Liver (tissue), 5 donors: Measurements from ENCODE around the gene LKAAEAR1. TPM values are rescaled to one million over a fixed set of nuclear protein-coding genes. Genes with fewer than 3 reads are reported as not detected.

Source experiments
- polyA plus RNA-seq, 2 donors: library from polyadenylated mRNA; stranded (reverse) in 1 of 2; unstranded in 1 of 2; fragments of 200-250 nt in 1 of 2; fragments of >200 nt in 1 of 2; fragmentation: Nextera tagmentation in 1 of 2; extraction: Ambion mirVana in 1 of 2; gene quantifications; one replicate each; pipeline versions ENCODE4 v1.2.1 to v1.2.3, GENCODE V29; 2013 to 2015
- small RNA-seq: library from RNA; depleted of rRNA; stranded (forward); fragments of <200 nt; gene quantifications from one replicate; pipeline ENCODE3, GENCODE V24; 2014
- total RNA-seq, 2 donors: library from RNA; depleted of rRNA; stranded (reverse); fragments of >200 nt; gene quantifications; one replicate each; pipeline ENCODE4 v1.2.3, GENCODE V29; 2014
- donor health status: healthy.
- donor health status: healthy.
- donor health status: healthy.

LKAAEAR1 gene
- total and polyA plus RNA-seq, 4 donors = 0.08 TPM; not detected in 3

Small RNAs within 50 kb of the gene (small RNA-seq; reads per million reads assigned to genes)
- gene AL355803.1 = not detected
- gene MIR6813 = not detected

Other genes starting within 250 kb of the LKAAEAR1 start
- not detected for gene ABHD16B, start 222.9 kb downstream of the LKAAEAR1 start, total RNA-seq
- gene ABHD16B, start 222.9 kb downstream of the LKAAEAR1 start, polyA plus RNA-seq = under 1 TPM in 1 of 2 donors, not detected in 1; 0.10 TPM
- gene TPD52L2, start 219.1 kb downstream of the LKAAEAR1 start, total RNA-seq = 10 to 100 TPM; 25.3 to 31.2 TPM
- gene TPD52L2, start 219.1 kb downstream of the LKAAEAR1 start, polyA plus RNA-seq = 10 to 100 TPM; 12.3 to 33.0 TPM
- gene DNAJC5, start 189.3 kb downstream of the LKAAEAR1 start, total RNA-seq = 10 to 100 TPM; 22.4 to 28.6 TPM
- 10 to 100 TPM in 1 of 2 donors, 1 to 10 TPM in 1; 8.2 to 15.0 TPM for gene DNAJC5, start 189.3 kb downstream of the LKAAEAR1 start, polyA plus RNA-seq
- 10 to 100 TPM; 16.4 to 20.4 TPM for gene UCKL1, start 128.0 kb downstream of the LKAAEAR1 start, total RNA-seq
- 10 to 100 TPM; 16.4 to 20.1 TPM for gene UCKL1, start 128.0 kb downstream of the LKAAEAR1 start, polyA plus RNA-seq
- gene ZNF512B, start 114.5 kb downstream of the LKAAEAR1 start, total RNA-seq = 10 to 100 TPM in 1 of 2 donors, 1 to 10 TPM in 1; 9.2 to 11.8 TPM
- gene ZNF512B, start 114.5 kb downstream of the LKAAEAR1 start, polyA plus RNA-seq = 10 to 100 TPM in 1 of 2 donors, 1 to 10 TPM in 1; 1.8 to 10.4 TPM
- 1 to 10 TPM; 1.4 to 2.8 TPM for gene SAMD10, start 104.8 kb downstream of the LKAAEAR1 start, total RNA-seq
- 1 to 10 TPM in 1 of 2 donors, under 1 TPM in 1; 0.74 to 3.4 TPM for gene SAMD10, start 104.8 kb downstream of the LKAAEAR1 start, polyA plus RNA-seq
- gene PRPF6, start 103.3 kb downstream of the LKAAEAR1 start, total RNA-seq = 10 to 100 TPM; 24.2 to 24.9 TPM
- 10 to 100 TPM; 16.3 to 22.0 TPM for gene PRPF6, start 103.3 kb downstream of the LKAAEAR1 start, polyA plus RNA-seq
- under 1 TPM; 0.14 to 0.59 TPM for gene C20orf204, start 48.2 kb downstream of the LKAAEAR1 start, total RNA-seq
- gene C20orf204, start 48.2 kb downstream of the LKAAEAR1 start, polyA plus RNA-seq = under 1 TPM; 0.07 to 0.10 TPM
- 1 to 10 TPM; 2.1 to 3.1 TPM for gene SOX18, start 34.8 kb downstream of the LKAAEAR1 start, total RNA-seq
- 1 to 10 TPM; 1.1 to 5.8 TPM for gene SOX18, start 34.8 kb downstream of the LKAAEAR1 start, polyA plus RNA-seq
- 1 to 10 TPM; 4.6 to 6.4 TPM for gene TCEA2, start 21.2 kb downstream of the LKAAEAR1 start, total RNA-seq
- 10 to 100 TPM; 17.2 to 22.6 TPM for gene TCEA2, start 21.2 kb downstream of the LKAAEAR1 start, polyA plus RNA-seq
- 10 to 100 TPM in 1 of 2 donors, 1 to 10 TPM in 1; 6.7 to 12.9 TPM for gene RGS19, start 4.9 kb downstream of the LKAAEAR1 start, total RNA-seq
- gene RGS19, start 4.9 kb downstream of the LKAAEAR1 start, polyA plus RNA-seq = 1 to 10 TPM; 4.9 to 5.9 TPM
- gene OPRL1, start 4.3 kb downstream of the LKAAEAR1 start, total RNA-seq = under 1 TPM; 0.42 to 0.79 TPM
- under 1 TPM; 0.04 to 0.28 TPM for gene OPRL1, start 4.3 kb downstream of the LKAAEAR1 start, polyA plus RNA-seq
- gene NPBWR2, start 23.2 kb upstream of the LKAAEAR1 start, total RNA-seq = not detected
- gene NPBWR2, start 23.2 kb upstream of the LKAAEAR1 start, polyA plus RNA-seq = not detected
- 1 to 10 TPM in 1 of 2 donors, under 1 TPM in 1; under 0.01 to 6.5 TPM for gene MYT1, start 80.1 kb upstream of the LKAAEAR1 start, total RNA-seq
- gene MYT1, start 80.1 kb upstream of the LKAAEAR1 start, polyA plus RNA-seq = under 1 TPM; 0.05 to 0.11 TPM
- 10 to 100 TPM; 37.2 to 74.4 TPM for gene PCMTD2, start 171.3 kb upstream of the LKAAEAR1 start, total RNA-seq
- gene PCMTD2, start 171.3 kb upstream of the LKAAEAR1 start, polyA plus RNA-seq = 10 to 100 TPM; 12.7 to 13.6 TPM